Brain microvascular endothelial cell (primary cell): ENCODE measurements around the gene SCLY.

Experiments
- DNase-seq: peaks from one replicate; pipeline ENCODE4 v3.0.0-alpha.2; 2020
- H3K27ac ChIP-seq: fragments of 250-450 bp; sonication (Bioruptor Pico); 2 replicates; pipeline ENCODE4 v1.5.1; 2020; ENCODE audit warnings: mild to moderate bottlenecking, moderate library complexity
- H3K27me3 ChIP-seq: fragments of 250-450 bp; sonication (Bioruptor Pico); replicated peaks from 2 replicates; pipeline ENCODE4 v1.5.1; 2020; ENCODE audit warnings: mild to moderate bottlenecking
- H3K36me3 ChIP-seq: fragments of 250-450 bp; sonication (Bioruptor Pico); replicated peaks from 2 replicates; pipeline ENCODE4 v1.5.1; 2020; ENCODE audit warnings: mild to moderate bottlenecking
- H3K4me3 ChIP-seq: 2 replicates; pipeline ENCODE4 v1.5.1; 2011; ENCODE audit warnings: low read depth, mild to moderate bottlenecking, control low read depth, low read length, moderate library complexity
- in situ Hi-C: cut with HindIII; loops from 2 replicates; pipeline ENCODE4 v1.10.0; 2017; ENCODE audit warnings: low sequenced_read_pairs, low pct_ligation_motif_present
- TF ChIP-seq, protein P1 (sequence below): IDR thresholded peaks from 2 replicates; pipeline ENCODE4 v1.5.1; 2011; ENCODE audit warnings: low read depth, mild to moderate bottlenecking, moderate library complexity, low read length, control low read depth, inconsistent platforms; ENCODE audit errors: missing control alignments

The SCLY gene

DNA sequence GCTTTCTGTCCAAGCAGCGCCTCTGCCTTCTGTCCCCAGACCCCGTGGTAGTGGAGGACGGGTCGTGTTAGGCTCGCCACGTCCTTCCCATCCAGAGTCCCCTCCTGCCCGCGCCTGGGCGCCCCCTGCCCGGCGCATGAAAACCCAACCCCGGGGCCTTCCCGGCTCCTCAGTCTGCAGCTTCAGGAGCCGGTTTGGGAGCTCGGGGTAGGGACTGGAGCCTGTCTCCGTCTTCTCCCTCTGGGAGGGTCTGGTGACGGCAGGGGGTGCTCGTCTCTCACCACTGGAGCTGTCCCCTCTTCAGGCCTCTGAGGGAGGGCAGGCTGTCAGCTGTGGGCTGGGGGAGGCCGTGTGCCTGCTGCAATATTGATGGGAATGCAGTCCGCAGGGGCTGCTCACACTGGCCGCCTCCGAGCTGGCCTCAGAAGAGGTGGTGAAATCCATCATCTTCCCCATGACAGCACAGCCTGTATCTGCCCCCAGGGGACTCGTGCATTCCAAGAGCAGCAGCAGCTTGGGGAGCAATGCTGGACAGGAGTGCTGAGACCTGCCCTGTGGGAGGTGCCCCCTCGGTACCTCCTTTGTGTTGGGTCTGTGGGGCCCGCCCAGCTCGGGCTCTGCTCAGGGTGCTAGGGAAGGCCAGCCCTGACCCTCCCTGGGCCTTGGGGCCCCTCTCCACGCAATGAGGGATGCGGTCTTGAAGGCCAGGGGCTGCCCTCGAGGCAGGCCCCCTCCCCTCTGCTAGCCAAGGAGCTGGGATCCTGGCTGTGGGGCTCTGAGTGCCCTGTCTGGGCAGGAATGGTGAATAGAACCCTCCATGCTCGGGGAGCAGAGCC lies 59.9 kb downstream of the SCLY start:
- Histone ChIP-seq H3K27me3 (peaks cover 6% of the 10 kb centered on the region), H3K36me3 (no peaks in the 10 kb centered on the region), H3K27ac (no peak overlapping the region), H3K4me3 (no peak overlapping the region)
- in situ Hi-C loops: no loop called here
- TF ChIP-seq, protein P1, sequence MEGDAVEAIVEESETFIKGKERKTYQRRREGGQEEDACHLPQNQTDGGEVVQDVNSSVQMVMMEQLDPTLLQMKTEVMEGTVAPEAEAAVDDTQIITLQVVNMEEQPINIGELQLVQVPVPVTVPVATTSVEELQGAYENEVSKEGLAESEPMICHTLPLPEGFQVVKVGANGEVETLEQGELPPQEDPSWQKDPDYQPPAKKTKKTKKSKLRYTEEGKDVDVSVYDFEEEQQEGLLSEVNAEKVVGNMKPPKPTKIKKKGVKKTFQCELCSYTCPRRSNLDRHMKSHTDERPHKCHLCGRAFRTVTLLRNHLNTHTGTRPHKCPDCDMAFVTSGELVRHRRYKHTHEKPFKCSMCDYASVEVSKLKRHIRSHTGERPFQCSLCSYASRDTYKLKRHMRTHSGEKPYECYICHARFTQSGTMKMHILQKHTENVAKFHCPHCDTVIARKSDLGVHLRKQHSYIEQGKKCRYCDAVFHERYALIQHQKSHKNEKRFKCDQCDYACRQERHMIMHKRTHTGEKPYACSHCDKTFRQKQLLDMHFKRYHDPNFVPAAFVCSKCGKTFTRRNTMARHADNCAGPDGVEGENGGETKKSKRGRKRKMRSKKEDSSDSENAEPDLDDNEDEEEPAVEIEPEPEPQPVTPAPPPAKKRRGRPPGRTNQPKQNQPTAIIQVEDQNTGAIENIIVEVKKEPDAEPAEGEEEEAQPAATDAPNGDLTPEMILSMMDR: peak; percentile 41
- DNase-seq: no peak

DNA sequence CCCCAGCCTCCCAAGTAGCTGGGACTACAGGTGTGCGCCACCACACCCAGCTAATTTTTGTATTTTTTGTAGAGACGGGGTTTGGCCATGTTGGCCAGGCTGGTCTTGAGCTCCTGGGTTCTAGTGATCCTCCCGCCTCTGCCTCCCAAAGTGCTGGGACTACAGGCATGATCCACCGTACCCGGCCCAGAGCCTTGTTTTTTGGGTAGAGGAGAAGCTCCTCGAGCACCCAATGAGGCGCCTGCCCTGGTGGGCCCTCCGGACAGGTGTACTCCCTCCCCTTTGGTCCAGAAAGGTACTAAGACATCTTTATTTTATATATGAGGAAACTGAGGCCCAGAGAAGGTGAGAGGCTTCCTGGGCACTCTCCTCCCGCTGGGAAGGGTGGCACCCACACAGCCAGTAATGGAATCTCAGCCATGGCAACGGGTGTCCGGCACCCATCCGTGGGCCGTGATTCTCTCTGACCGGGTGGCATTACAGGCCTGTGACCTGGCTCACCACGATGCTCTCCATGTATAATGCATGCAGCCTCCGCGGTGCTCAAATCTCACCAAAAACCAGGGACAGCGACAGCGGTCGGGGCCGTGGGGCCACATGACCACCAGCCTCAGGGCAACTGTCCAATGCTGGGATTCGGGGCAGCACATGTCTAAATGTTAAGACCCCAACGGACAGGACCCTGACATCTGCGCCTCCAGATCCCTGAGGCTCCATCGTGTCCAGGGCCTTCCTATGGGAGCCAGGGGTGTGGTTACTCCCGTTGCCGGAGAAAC lies 60.9 kb downstream of the SCLY start:
- Histone ChIP-seq H3K27me3 (peaks cover 6% of the 10 kb centered on the region), H3K36me3 (no peaks in the 10 kb centered on the region), H3K4me3 (no peak overlapping the region), H3K27ac (no peak overlapping the region)
- DNase-seq: no peak
- TF ChIP-seq, protein P1: no peak
- in situ Hi-C loops: no loop called here

DNA sequence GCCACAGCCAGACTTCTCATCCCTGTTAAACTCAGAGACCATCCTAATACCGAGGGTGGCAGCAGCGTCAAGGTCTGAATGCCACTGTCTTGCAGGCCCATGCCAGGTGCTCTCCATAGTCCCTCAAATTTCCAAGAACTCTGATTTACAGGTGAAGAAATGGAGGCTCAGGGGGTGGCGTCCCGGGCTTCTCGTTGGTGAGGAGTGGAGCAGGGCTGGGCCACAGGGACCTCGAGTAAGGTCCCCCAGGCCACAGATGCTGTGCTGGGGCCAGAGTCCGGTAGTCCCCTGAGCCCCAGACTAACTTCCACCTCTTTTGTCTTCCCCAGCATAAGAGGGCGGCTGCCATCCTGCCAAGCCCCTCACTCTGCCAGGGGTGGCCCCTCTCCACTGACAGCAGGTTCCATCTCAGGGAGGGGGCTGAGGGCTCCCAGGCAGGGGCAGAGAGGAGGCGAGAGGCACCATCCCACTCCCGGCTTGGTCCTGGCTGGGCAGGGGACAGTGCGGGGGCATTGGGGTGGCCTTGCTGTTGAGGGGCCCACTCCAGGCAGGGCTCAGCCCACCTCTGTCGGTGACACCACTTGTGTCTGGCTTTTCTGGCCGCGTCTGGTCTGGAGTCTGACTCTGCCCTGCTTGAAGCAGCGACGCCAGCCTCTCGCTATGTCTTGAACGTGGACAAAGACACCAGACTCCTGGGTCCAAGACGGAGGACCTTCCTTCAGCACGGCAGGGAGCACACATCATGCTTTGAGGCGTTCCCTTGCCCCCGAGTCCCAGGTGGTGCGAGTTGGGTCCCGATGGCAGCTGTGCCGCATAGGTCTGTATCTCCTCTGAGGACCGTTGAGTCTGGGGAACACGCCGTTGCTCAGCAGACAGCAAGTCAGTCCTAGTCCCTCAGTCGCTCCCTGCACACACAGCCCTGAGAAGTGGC lies 61.8 kb downstream of the SCLY start:
- no peak for DNase-seq
- H3K36me3 ChIP-seq: no peaks in the 10 kb centered on the region
- in situ Hi-C loops: no loop called here
- no peak overlapping the region for H3K4me3 ChIP-seq
- TF ChIP-seq, protein P1: no peak
- peaks cover 6% of the 10 kb centered on the region for H3K27me3 ChIP-seq
- H3K27ac ChIP-seq: no peak overlapping the region

DNA sequence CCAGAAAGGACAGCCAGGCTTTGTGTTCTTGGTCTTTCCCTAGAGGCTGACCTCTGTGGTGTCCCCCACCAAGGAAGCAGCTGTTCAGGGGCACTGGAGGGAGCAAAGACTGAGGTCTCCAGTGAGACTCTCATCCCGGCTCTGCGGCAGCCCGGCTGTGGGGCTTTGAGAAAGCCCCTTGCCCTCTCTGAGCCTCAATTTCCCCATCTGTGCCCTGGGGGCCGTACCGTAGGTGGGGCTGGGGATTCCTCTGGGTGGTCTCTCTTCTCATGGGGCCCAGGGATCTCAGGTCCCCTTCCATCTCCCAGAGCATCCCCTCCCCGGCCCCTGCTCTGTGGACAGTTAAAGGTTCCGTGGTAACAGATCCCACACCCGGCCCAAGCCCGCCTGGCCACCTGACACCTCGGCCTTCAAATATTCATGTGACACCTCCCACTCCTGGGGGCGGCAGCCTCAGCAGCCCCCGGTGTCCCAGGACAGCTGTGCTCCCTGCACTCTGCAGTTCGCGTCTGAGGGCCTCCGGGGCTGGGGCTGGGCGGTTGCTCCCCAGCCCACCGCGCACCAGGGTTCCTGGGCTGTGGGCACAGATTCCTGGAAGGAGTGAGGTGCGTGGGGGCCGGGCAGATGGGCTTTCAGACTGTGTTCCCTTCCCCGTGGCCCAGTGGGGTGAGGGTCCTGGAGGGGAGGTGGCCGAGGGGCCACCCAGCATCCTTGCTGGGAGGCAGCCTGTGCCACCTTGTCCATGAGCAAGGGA lies 62.6 kb downstream of the SCLY start:
- in situ Hi-C loops: no loop called here
- DNase-seq: no peak
- H3K27me3 ChIP-seq: peaks cover 2% of the 10 kb centered on the region
- no peak overlapping the region for H3K27ac ChIP-seq
- H3K36me3 ChIP-seq: no peaks in the 10 kb centered on the region
- no peak overlapping the region for H3K4me3 ChIP-seq
- TF ChIP-seq, protein P1: no peak

DNA sequence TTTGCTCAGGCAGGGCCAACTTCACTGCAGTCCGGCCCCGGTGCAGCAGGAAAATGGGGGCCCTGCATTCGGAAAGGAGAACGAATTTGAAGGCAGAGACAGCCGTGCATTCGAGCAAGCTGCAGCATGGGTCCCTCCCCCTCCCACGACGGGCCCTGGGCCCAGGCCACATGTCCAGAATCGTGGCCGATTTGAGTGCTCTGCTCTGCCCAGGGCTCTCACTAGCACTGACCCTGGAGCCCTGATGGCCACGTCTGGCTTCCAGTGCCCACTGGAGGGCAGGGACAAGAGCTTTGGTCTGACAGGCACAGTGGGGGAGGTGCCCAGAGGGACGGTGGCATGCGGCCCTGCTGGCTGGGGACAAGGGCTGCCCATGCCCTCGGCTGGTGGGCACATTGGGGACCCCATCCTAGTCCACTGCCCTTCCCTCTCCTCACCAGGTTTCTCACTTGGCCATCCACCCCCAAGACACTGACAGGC lies 63.2 kb downstream of the SCLY start:
- Histone ChIP-seq H3K4me3 (no peak overlapping the region), H3K36me3 (no peaks in the 10 kb centered on the region), H3K27ac (no peak overlapping the region), H3K27me3 (peaks cover 2% of the 10 kb centered on the region)
- DNase-seq: no peak
- in situ Hi-C loops: no loop called here
- TF ChIP-seq, protein P1: no peak
